LHCN-M2 (cell line): ENCODE results near the gene MRPS22. TPM values are rescaled to one million over a fixed set of nuclear protein-coding genes. Genes with fewer than 3 reads are reported as not detected.

Source experiments
- DNase-seq: peaks from one replicate; pipeline ENCODE4 v3.0.0-alpha.2; 2012; ENCODE audit warnings: low read depth
- polyA plus RNA-seq: library from polyadenylated mRNA; unstranded; fragments of >200 nt; gene quantifications from one replicate; pipeline ENCODE4 v1.2.1, GENCODE V29; 2012; ENCODE audit warnings: missing spikeins
- total RNA-seq: library from RNA; depleted of rRNA; stranded (reverse); fragments of >200 nt; gene quantifications from 2 replicates; pipeline ENCODE4 v1.2.3, GENCODE V29; 2014; rRNA removed

The MRPS22 gene
- 74.3 and 82.4 TPM in 2 replicates for total RNA-seq
- 35.5 TPM for polyA plus RNA-seq

DNA sequence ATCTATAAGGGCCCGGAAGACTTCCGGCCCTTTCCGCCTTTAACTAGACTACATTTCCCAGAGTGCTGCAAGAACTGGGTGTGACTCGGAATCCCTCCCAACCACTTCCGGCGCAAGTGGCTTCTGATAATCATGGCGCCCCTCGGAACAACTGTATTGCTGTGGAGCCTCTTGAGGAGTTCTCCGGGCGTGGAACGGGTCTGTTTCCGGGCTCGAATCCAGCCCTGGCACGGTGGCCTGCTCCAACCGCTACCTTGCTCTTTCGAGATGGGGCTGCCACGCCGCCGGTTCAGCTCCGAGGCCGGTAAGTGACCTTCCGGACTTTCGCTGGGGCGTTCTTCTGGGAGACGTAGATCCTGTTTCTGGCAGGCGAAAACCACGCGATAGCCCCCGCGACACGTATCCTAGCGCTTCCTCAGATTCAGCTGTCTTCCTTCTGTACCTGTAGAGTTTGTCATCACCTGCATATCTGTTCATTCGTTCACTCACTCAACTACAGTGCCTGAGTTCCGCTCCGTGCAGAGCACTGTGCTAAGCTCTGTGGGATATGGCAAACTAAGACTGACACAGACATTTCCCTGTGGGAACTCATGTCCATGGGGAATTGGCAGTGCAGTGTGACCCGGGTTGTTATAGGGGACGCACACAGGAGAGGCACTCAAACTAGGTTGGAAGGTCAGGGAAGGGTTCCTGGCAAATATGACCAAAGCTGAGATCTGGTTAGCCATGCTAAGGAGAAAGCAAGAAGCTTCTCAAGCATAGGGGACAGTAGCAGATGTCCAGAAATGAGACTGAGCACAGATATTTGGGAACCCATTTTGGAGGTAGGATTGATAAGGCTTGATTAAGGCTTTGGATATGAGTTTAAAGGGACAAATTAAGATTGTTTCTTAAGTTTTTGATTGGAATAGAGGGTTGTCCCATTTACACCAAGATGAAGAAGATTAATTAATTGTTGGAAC is at the start of gene MRPS22:
Gene MRPS22 (plus strand): TSS at position 126 of the 962 bp plus-strand sequence. CDS start 7 bp downstream, at position 133.
- peak; percentile 85 for DNase-seq

DNA sequence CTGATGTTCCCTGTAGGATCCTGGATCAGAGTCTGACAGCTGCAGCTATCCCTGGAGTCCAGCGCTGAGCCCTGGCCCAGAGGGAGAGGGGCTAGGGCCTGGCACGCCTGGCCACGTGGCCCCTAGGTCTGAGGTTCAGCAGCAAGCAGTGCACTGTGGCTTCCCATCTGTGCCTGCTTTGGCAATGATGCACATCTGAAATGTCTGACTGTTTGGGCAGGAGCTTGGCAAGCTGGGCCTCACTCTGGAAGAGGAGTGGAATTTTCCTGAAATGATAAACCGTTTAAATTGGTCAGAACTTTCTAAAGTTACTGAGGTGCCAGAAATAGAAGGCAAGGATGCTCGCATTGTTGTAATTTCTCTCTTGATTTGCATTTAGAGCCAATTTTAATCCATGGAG is 48.8 kb upstream of the MRPS22 start:
- DNase-seq = no peak

- no peak for DNase-seq
Measured at GRCh38 chr3:139296141-139296718, 47.6 kb upstream of the MRPS22 start.

GRCh38 chr3:139297588-139298311 is 46.1 kb upstream of the MRPS22 start:
- DNase-seq = no peak

- DNase-seq = peak; percentile 61
Measured at GRCh38 chr3:139299261-139300132, 44.3 kb upstream of the MRPS22 start.

- DNase-seq = no peak
Measured at GRCh38 chr3:139300416-139300815, 43.4 kb upstream of the MRPS22 start.

DNA sequence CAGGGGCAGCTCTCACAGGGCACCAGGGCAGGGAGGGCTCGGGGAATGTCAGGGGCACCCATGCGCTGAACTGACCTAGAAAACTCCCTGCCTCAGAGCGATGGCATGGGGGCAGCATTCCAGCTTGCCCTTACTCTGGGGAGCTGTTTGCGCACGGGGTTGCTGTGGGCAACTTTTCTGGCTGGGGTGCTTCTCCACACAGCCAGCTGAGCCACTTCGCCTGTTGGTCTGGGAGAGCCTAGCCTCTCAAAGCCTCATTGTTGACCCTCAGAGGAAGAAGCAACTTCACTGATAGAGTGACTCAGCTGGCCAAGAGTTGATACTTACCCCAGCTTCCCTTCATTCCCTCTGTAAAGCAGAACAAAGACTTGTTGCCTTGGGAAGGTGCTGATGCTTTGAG is 42.6 kb upstream of the MRPS22 start:
- DNase-seq = peak; percentile 55

DNA sequence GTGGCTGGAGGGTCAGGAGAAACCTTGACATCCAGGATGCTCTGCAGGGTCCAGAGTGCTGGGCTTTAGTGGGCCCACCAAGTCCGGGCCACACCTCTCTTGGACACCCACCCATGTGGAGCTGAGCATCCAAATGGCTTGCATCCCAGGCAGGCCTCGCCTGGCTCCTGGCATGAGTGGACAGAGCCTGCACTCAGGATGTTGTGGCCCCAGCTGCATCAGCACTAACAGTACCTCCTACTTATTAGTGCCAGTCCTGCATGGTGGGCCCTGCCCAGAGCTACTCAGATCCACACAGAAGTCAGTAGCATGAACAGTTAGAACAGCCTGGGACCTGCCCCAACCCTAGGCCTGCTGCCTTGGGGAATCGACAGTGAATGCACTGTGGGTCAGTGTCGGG is 42.2 kb upstream of the MRPS22 start:
- DNase-seq = no peak

DNA sequence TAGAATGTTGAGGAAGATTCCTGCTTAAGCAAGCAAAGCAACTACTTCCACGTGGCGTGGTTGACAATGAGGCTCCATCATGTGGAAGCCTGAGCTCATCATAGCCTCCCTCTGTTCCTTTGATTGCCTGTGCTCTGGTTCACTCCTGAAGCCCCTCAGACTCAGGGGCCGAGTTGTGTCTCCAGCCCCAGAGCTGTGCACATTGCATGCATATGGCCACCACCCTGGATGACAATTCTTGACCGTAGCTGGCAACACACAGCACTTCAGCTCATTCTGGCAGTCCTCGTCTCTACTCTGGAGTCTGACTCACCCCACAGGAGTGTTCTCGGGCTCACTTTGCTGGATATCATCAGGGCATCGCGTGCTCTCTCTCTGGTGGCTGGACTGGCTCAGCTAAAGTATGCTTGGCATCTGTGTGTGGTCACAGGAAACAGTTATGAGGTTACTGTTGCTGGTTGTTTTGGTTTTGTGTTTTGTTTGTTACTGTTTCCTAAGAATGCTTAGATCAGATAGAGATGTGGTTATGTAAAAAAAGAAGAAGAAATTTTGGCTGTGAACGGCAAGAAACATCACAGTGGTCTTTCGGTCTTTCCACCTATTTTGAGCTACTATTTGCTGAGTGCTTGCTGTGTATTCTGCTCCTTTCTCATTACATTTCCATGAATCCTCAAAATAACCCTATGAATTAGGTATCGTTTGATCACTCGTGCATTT is 41.6 kb upstream of the MRPS22 start:
- DNase-seq = peak; percentile 100

GRCh38 chr3:139302801-139303113 is 41.1 kb upstream of the MRPS22 start:
- DNase-seq = no peak

GRCh38 chr3:139303216-139303615 is 40.6 kb upstream of the MRPS22 start:
- DNase-seq = no peak

GRCh38 chr3:139304383-139304782 is 39.4 kb upstream of the MRPS22 start:
- DNase-seq = no peak

DNA sequence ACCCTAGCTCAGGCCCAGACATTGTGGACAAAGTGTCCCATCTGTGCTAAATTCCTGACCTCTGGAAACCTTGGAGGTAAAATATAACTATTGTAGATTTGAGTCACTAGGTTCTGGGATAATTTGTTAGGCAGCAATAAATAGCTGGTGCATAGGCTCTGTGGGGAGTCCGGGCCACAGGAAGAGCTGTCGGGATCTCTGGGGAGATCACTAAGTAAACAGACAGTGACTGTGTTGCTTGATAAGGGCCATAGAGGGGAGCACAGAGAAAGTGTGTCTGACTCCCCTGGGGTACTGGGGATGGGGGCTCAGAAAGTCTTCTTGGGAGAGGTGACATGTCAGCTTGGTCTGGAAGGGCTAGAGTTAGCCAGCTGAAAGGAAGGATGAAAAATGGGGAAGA is 37.7 kb upstream of the MRPS22 start:
- DNase-seq = no peak

DNA sequence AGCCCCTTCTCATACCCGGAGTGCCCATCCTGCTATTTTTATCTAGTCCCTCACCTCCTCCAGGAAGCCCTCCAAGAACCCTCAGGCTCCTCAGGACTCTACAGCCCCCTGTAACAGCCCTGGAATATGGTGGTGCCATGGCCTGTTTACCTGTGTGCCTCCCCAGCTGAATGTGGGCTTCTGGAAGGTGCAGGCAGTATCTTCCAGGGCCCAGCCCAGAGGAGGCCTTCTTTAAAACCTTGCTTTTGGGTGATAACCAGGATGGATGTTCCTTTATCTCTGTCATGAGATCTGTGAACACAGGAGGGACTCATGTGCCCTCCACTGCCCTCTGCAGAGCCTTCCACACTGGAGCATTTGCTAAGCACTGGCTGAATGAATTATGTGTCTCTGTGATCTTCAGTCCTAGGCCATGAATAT is 36.7 kb upstream of the MRPS22 start:
- no peak for DNase-seq

DNA sequence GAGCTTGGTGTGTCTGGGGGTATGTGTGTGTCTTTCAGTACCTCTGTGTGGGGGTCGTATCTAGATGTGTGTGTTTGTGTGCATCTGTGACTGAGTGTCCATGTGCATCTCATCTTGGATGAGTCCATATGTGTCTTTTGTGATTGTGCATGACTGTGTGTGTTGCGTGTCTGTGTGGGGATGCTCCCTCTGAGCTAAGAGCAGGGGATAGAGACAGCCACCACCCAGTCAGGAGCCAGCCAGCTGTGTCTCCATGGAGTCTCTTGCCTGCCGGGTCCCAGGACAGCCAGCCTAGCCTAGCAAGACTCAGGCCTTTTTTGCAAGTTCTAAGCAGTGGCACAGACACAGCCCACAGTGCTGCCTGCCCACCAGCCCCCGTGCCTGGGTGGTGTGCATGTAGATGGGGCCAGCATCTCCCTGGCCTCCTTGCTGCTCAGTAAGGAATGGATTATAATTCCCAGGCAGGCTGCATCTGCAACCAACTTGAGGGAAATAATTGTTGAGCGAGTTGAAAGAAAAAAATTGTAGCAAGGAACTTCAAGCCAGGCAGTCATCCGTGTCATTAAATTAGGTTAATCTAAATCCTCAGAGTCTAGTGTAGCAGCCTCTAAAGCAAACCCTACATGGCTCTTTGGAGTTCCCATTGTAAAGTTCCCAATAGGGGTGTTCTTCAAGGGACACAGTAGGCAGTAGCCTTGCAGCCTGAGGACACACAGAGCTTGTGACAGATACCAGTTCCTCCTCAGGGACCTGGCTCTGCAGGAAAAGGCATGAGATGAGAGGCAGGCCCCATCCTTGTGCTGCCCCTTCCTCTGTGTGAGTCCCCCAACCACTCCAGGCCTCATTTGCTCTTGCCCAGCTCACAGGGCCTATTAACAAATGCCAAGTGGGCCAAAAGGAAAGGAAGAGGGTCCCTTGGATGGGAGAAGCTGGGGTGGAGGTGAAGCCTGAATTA is 35.9 kb upstream of the MRPS22 start:
- no peak for DNase-seq

DNA sequence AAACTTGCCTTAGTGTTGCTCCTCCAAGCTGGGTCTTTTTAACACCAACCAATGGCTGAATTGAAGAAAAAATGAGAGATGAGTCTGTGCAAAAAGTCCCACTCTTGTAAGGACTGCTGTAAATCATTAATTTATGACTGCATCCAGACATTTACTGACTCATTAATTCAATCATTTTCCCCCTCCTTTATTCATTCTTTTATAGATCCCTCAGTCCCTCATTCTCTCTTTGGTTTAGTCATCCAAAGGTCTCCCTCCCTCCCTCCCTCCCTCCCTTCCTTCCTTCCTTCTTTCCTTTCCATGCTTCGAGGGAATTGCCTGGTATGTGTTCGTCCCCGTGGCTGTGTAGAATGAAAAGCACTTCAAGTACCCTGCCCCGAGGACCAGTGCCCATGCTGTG is 35.3 kb upstream of the MRPS22 start:
- DNase-seq = no peak

GRCh38 chr3:139309061-139309591 is 34.7 kb upstream of the MRPS22 start:
- peak; percentile 62 for DNase-seq

DNA sequence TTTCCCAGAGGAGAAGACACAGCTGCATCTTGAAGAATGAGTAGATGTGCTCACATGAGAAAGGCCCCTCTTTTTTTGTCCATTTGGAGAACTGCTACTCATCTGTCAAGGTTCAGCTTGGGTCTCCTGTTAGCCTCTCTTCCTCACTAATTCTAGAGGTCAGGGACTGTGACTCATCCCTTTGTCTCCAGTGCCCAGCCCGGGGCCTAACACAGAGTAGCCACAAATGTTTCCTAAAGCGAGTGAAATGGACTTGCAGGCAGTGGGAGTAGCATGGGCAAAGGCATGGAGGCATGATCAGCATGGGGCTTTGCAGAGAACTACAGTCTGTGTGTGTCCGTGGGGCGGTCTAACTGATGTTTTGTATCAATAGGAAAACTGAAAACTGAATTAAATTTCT is 33.9 kb upstream of the MRPS22 start:
- peak; percentile 87 for DNase-seq

- DNase-seq = peak; percentile 94
Measured at GRCh38 chr3:139310474-139310933, 33.3 kb upstream of the MRPS22 start.
